Trophoblast cell (in vitro differentiated cells and primary cell): ENCODE data around the gene RTRAF.

Experiments used
- DNase-seq, 2 donors: peaks; one replicate each; pipeline ENCODE4 v3.0.0-alpha.2; 2016
- H2AFZ ChIP-seq: 2 replicates; pipeline ENCODE4 v1.6.1; 2013; ENCODE audit warnings: low read length, moderate library complexity, mild to moderate bottlenecking; ENCODE audit not compliant: insufficient read depth, poor library complexity
- H2AK5ac ChIP-seq: 2 replicates; pipeline ENCODE4 v1.6.1; 2013; ENCODE audit warnings: mild to moderate bottlenecking, low read length
- H2BK120ac ChIP-seq: 2 replicates; pipeline ENCODE4 v1.6.1; 2013; ENCODE audit warnings: low read length, mild to moderate bottlenecking, moderate library complexity; ENCODE audit not compliant: insufficient read depth, poor library complexity
- H2BK12ac ChIP-seq: 2 replicates; pipeline ENCODE4 v1.6.1; 2013; ENCODE audit warnings: mild to moderate bottlenecking, low read length, moderate library complexity
- H2BK5ac ChIP-seq: 2 replicates; pipeline ENCODE4 v1.6.1; 2013; ENCODE audit warnings: low read length, low read depth, moderate library complexity, mild to moderate bottlenecking; ENCODE audit not compliant: poor library complexity
- H3K14ac ChIP-seq: 2 replicates; pipeline ENCODE4 v1.6.1; 2013; ENCODE audit warnings: mild to moderate bottlenecking, low read length
- H3K18ac ChIP-seq: 2 replicates; pipeline ENCODE4 v1.6.1; 2013; ENCODE audit warnings: mild to moderate bottlenecking, low read length
- H3K23ac ChIP-seq: 2 replicates; pipeline ENCODE4 v1.6.1; 2013; ENCODE audit warnings: low read length
- H3K27ac ChIP-seq: 2 replicates; pipeline ENCODE4 v1.5.1; 2013; ENCODE audit warnings: low read depth, mild to moderate bottlenecking, inconsistent platforms, low read length, moderate library complexity
- H3K27me3 ChIP-seq: 2 replicates; pipeline ENCODE4 v1.6.1; 2013; ENCODE audit warnings: inconsistent platforms, mild to moderate bottlenecking, low read length, moderate library complexity; ENCODE audit not compliant: insufficient read depth
- H3K36me3 ChIP-seq, 2 experiments: 1 replicate in 1 of 2; 2 replicates in 1 of 2; pipeline ENCODE4 v1.6.1; 2013; ENCODE audit warnings: low read length in 2 of 2, mild to moderate bottlenecking in 2 of 2, moderate library complexity in 1 of 2; ENCODE audit not compliant: insufficient read depth in 2 of 2, control insufficient read depth in 1 of 2
- H3K4ac ChIP-seq: 2 replicates; pipeline ENCODE4 v1.6.1; 2013; ENCODE audit warnings: low read depth, mild to moderate bottlenecking, low read length, moderate library complexity
- H3K4me1 ChIP-seq, 2 experiments: 1 replicate in 1 of 2; 2 replicates in 1 of 2; pipeline ENCODE4 v1.6.1; 2013; ENCODE audit warnings: low read length in 2 of 2, mild to moderate bottlenecking in 2 of 2, moderate library complexity in 1 of 2; ENCODE audit not compliant: insufficient read depth in 2 of 2, control insufficient read depth in 1 of 2
- H3K4me2 ChIP-seq: 2 replicates; pipeline ENCODE4 v1.6.1; 2013; ENCODE audit warnings: inconsistent platforms, mild to moderate bottlenecking, low read length, moderate library complexity
- H3K4me3 ChIP-seq: 2 replicates; pipeline ENCODE4 v1.5.1; 2013; ENCODE audit warnings: mild to moderate bottlenecking, low read depth, low read length, inconsistent platforms
- H3K79me1 ChIP-seq: one replicate; pipeline ENCODE4 v1.6.1; 2013; ENCODE audit warnings: low read length
- H3K79me2 ChIP-seq: 2 replicates; pipeline ENCODE4 v1.6.1; 2013; ENCODE audit warnings: low read length, mild to moderate bottlenecking; ENCODE audit not compliant: control insufficient read depth, insufficient read depth, poor library complexity
- H3K9ac ChIP-seq: 2 replicates; pipeline ENCODE4 v1.6.1; 2013; ENCODE audit warnings: mild to moderate bottlenecking, low read length
- H3K9me3 ChIP-seq: 2 replicates; pipeline ENCODE4 v1.6.1; 2013; ENCODE audit warnings: low read depth, mild to moderate bottlenecking, control low read depth, inconsistent platforms, low read length; ENCODE audit not compliant: insufficient read depth
- H4K12ac ChIP-seq: 2 replicates; pipeline ENCODE4 v1.6.1; 2013; ENCODE audit warnings: low read depth, mild to moderate bottlenecking, low read length, moderate library complexity
- H4K8ac ChIP-seq: 2 replicates; pipeline ENCODE4 v1.6.1; 2013; ENCODE audit warnings: low read depth, mild to moderate bottlenecking, low read length, moderate library complexity
- H4K91ac ChIP-seq: one replicate; pipeline ENCODE4 v1.6.1; 2013; ENCODE audit warnings: low read depth, mild to moderate bottlenecking, low read length, moderate library complexity
- WGBS: extraction: QIAGEN DNeasy Blood & Tissue Kit; methylation state at CpG from one replicate; pipeline ENCODE4 v1.1.7; 2013; ENCODE audit warnings: missing lambda C conversion rate; ENCODE audit not compliant: insufficient read length, insufficient coverage; ENCODE audit errors: extremely low coverage; 5-methylcytosine and 5-hydroxymethylcytosine counted together

The RTRAF gene

GRCh38 chr14:52021957-52022600 lies 32.7 kb downstream of the RTRAF start:
- Histone ChIP-seq H3K4me2 (no peak overlapping the region), H3K14ac (no peak overlapping the region), H4K12ac (no peak overlapping the region), H3K36me3 (peaks cover 0 to 5% of the 10 kb centered on the region in 2 experiments), H3K9me3 (peaks cover 3% of the 10 kb centered on the region), H3K79me1 (peaks cover 2% of the 10 kb centered on the region), H2AFZ (no peak overlapping the region), H3K4ac (no peak overlapping the region), H3K79me2 (no peaks in the 10 kb centered on the region), H3K9ac (no peak overlapping the region), H3K27ac (no peak overlapping the region), H2AK5ac (no peak overlapping the region), H3K23ac (no peak overlapping the region), H4K91ac (no peak overlapping the region), H3K4me3 (no peak overlapping the region), H2BK5ac (no peak overlapping the region), H3K18ac (no peak overlapping the region), H4K8ac (no peak overlapping the region), H3K4me1 (no peaks in the 10 kb centered on the region), H2BK12ac (no peak overlapping the region), H2BK120ac (no peak overlapping the region), H3K27me3 (no peaks in the 10 kb centered on the region)
- no CpG with 5 or more reads among the region's 6 CpGs for WGBS
- no peak for DNase-seq

- H3K27me3 ChIP-seq: no peaks in the 10 kb centered on the region
- H3K18ac ChIP-seq: no peak overlapping the region
- H2BK12ac ChIP-seq: no peak overlapping the region
- H3K9me3 ChIP-seq: peaks cover 3% of the 10 kb centered on the region
- H2BK5ac ChIP-seq: no peak overlapping the region
- no peaks in the 10 kb centered on the region for H3K79me2 ChIP-seq
- no peak overlapping the region for H3K4me3 ChIP-seq
- no peak overlapping the region for H4K12ac ChIP-seq
- DNase-seq: no peak
- peaks cover 0 to 8% of the 10 kb centered on the region in 2 experiments for H3K36me3 ChIP-seq
- no peak overlapping the region for H3K14ac ChIP-seq
- no peak overlapping the region for H3K4ac ChIP-seq
- no CpG with 5 or more reads among the region's 1 CpG for WGBS
- peaks cover 2% of the 10 kb centered on the region for H3K79me1 ChIP-seq
- H3K9ac ChIP-seq: no peak overlapping the region
- H3K4me1 ChIP-seq: no peaks in the 10 kb centered on the region
- H3K4me2 ChIP-seq: no peak overlapping the region
- H4K91ac ChIP-seq: no peak overlapping the region
- no peak overlapping the region for H2AFZ ChIP-seq
- H3K23ac ChIP-seq: no peak overlapping the region
- H2BK120ac ChIP-seq: no peak overlapping the region
- H3K27ac ChIP-seq: no peak overlapping the region
- no peak overlapping the region for H4K8ac ChIP-seq
- no peak overlapping the region for H2AK5ac ChIP-seq
Observed at GRCh38 chr14:52023518-52023917, 34.2 kb downstream of the RTRAF start.

DNA sequence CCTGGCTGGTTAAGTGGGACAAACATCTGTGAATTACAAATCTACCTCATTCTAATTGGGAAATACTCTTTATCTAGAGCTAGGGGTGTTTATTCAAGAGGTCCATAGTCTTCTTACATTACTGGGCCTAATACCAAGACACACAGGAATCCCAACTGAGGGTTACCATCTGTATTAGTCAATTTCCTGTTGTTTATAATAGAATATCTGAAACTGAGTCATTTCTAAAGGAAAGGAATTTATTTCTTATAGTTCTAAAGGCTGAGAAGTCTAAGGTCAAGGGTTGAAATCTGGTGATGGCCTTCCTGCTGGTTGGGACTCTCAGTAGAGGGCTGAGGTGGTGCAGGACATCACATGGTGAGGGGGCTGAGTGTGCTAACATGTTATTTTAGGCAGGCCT lies 36.0 kb downstream of the RTRAF start:
- H3K4ac ChIP-seq: no peak overlapping the region
- H4K8ac ChIP-seq: no peak overlapping the region
- no peaks in the 10 kb centered on the region for H3K4me1 ChIP-seq
- H3K27ac ChIP-seq: no peak overlapping the region
- H3K9me3 ChIP-seq: no peaks in the 10 kb centered on the region
- H2BK5ac ChIP-seq: no peak overlapping the region
- H3K18ac ChIP-seq: no peak overlapping the region
- H3K27me3 ChIP-seq: no peaks in the 10 kb centered on the region
- H3K4me3 ChIP-seq: no peak overlapping the region
- no peak overlapping the region for H2AK5ac ChIP-seq
- H3K14ac ChIP-seq: no peak overlapping the region
- no peak overlapping the region for H2BK120ac ChIP-seq
- H3K79me1 ChIP-seq: peaks cover 2% of the 10 kb centered on the region
- H3K9ac ChIP-seq: no peak overlapping the region
- DNase-seq: no peak
- no peak overlapping the region for H4K12ac ChIP-seq
- no peak overlapping the region for H3K4me2 ChIP-seq
- no peak overlapping the region for H2AFZ ChIP-seq
- H2BK12ac ChIP-seq: no peak overlapping the region
- H3K23ac ChIP-seq: no peak overlapping the region
- no peak overlapping the region for H4K91ac ChIP-seq
- H3K79me2 ChIP-seq: no peaks in the 10 kb centered on the region
- peaks cover 0 to 3% of the 10 kb centered on the region in 2 experiments for H3K36me3 ChIP-seq

- Histone ChIP-seq H4K91ac (no peak overlapping the region), H3K18ac (no peak overlapping the region), H3K79me2 (no peaks in the 10 kb centered on the region), H3K4me2 (no peak overlapping the region), H3K4ac (no peak overlapping the region), H3K27me3 (no peaks in the 10 kb centered on the region), H2BK120ac (no peak overlapping the region), H2BK12ac (no peak overlapping the region), H4K8ac (no peak overlapping the region), H3K79me1 (peaks cover 2% of the 10 kb centered on the region), H3K23ac (no peak overlapping the region), H3K4me3 (no peak overlapping the region), H2BK5ac (no peak overlapping the region), H3K14ac (no peak overlapping the region), H3K27ac (no peak overlapping the region), H3K4me1 (no peaks in the 10 kb centered on the region), H3K36me3 (peaks cover 0 to 3% of the 10 kb centered on the region in 2 experiments), H3K9me3 (no peaks in the 10 kb centered on the region), H4K12ac (no peak overlapping the region), H2AFZ (no peak overlapping the region), H2AK5ac (no peak overlapping the region), H3K9ac (no peak overlapping the region)
- no peak for DNase-seq
- WGBS: no CpG with 5 or more reads among the region's 8 CpGs
Observed at GRCh38 chr14:52026017-52026660, 36.8 kb downstream of the RTRAF start.
